ENCODE data around the gene PSTPIP1. TPM values are rescaled to one million over a fixed set of nuclear protein-coding genes. Genes with fewer than 3 reads are reported as not detected.

PSTPIP1 gene
- polyA plus RNA-seq, 6 donors from 2014 or later = 15.6 to 34.1 (median 24.1) TPM

DNA sequence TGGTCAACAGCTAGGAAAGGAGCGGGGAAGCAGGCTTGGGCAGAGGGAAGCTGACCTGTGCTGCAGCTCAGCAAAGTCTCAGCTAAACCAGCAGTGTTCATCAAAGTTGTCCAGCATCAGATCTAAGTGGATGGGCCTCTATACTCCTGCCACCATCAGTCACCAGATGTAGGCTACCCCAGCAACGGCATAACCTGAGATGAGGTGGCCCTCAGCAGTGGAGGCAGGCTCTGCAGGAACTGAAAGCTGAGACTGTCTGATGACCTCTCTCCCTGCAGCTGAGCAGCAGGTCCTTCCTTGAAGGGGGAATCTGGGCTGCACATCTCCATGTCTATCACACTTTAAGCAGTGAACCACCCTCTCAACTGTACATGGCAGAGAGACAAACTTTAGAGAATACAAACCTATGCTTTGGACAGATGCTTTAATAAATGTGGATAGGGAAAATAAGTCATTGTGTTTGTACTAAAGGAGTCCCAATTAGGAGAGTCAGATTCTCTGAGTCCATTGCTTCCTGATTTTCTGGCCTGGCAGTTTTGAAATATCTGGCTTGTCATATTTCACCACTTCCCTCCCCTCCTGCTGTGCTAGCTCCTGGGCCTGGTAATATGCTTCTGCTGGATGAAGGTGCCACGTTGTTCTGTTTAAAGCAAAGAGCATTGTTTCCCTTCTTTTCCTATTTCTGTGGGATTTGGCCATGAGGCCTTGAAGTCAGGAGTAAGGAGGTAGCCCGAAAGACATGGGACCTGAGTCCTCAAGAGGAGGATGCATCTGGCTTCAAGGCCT is 11.1 kb upstream of the PSTPIP1 start:
- peaks cover 0 to 6% of the 10 kb centered on the region in 2 donors for H3K36me3 Mint-ChIP-seq
- DNase-seq (no peak), ATAC-seq (ENCODE audit: low read depth in 2 of 2) (no peak)
- H3K27ac Mint-ChIP-seq = no peak overlapping the region
- H3K4me1 Mint-ChIP-seq = peaks cover 6 to 11% (median 11%) of the 10 kb centered on the region in 3 donors
- no peaks in the 10 kb centered on the region for H3K9me3 Mint-ChIP-seq
- H3K4me3 Mint-ChIP-seq = no peak overlapping the region
- peaks cover 0 to 15% (median 7%) of the 10 kb centered on the region in 3 donors for H3K27me3 Mint-ChIP-seq

DNA sequence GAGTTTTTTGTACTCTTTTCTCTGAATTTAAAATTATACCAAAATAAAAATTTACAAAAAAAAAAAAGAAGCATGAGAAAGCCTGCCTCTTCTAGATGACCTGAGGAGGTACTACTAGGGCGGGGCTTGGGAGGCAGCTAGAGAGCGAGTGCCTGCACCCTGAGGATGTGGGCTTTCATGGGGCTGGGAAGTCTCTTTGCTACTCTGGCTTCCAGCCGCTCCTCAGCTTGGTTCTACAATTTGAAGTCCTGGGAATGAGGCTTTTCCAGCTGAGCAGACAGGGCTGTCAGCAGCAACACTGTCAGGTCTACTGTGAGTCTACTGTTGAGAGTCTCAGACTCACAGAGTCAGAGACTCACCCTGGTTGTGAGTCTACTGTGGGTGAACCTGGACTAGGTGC is 8.2 kb upstream of the PSTPIP1 start:
- Mint-ChIP-seq H3K4me1 (peaks cover 11 to 14% (median 13%) of the 10 kb centered on the region in 3 donors), H3K9me3 (no peaks in the 10 kb centered on the region), H3K27ac (no peak overlapping the region), H3K4me3 (no peak overlapping the region), H3K36me3 (no peaks in the 10 kb centered on the region), H3K27me3 (peaks cover 0 to 9% (median 0%) of the 10 kb centered on the region in 3 donors)
- DNase-seq (no peak), ATAC-seq (ENCODE audit: low read depth in 2 of 2) (no peak)

GRCh38 chr15:76987276-76987675 is 7.7 kb upstream of the PSTPIP1 start:
- H3K36me3 Mint-ChIP-seq = no peaks in the 10 kb centered on the region
- no peak overlapping the region for H3K4me3 Mint-ChIP-seq
- H3K4me1 Mint-ChIP-seq = peaks cover 11 to 14% (median 13%) of the 10 kb centered on the region in 3 donors
- peaks cover 0 to 6% (median 0%) of the 10 kb centered on the region in 3 donors for H3K27me3 Mint-ChIP-seq
- no peak overlapping the region for H3K27ac Mint-ChIP-seq
- DNase-seq (no peak), ATAC-seq (ENCODE audit: low read depth in 2 of 2) (no peak)
- no peaks in the 10 kb centered on the region for H3K9me3 Mint-ChIP-seq

DNA sequence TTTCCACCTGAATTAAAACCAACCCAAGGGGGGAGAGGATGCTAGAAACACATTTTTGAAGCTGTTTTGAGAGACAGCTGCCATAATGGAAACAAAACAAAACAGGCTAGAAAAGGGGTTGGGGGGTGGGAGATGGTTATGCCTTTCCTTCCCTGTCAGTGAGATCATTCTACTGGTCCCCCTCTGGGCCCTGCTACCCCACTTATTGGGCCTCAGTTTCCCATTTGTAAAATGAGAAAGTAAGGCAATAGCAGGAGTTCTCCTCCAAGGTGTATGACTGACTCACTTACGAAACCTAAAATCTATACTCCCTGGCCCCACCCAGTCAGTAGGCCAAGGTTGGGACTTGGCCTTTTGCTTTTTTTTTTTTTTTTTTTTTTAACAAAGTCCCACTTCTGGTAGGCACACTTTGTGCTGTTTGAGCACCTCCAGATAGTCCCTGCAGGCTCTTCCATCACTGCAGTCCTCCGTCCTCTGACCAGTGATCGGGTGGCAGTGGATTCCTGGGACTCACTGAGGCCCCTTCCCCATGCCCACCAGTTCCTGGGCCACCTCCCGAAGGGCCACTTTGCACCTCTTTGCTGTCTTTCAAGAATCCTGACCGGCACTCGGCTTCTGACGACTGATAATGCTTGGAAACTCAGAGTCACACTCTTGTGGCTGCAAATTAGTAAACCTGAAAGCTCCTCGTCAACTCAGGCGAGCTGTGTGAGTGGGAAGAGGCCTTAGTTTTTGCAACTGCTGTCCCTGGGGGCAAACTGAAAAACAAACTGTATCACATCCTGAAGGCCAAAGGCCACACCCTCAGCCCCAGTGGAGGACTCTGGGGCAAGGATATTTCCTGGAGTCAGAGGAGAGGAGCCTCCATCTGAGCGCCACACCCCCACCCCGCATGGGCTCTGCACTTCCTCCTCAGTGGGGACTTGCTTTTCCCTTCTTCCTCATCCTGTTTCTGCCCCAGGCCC is 6.7 kb upstream of the PSTPIP1 start:
- peak overlapping the region in 2 of 6 donors; percentile 53 to 72 for H3K27ac Mint-ChIP-seq
- peaks cover 10 to 15% (median 13%) of the 10 kb centered on the region in 3 donors for H3K4me1 Mint-ChIP-seq
- peak overlapping the region in 3 of 8 donors; percentile 24 to 67 (median 56) for H3K4me3 Mint-ChIP-seq
- no peak for DNase-seq
- peak; percentile 14 to 21 for ATAC-seq (ENCODE audit: low read depth in 2 of 2)
- H3K27me3 Mint-ChIP-seq = no peaks in the 10 kb centered on the region
- no peaks in the 10 kb centered on the region for H3K9me3 Mint-ChIP-seq
- H3K36me3 Mint-ChIP-seq = no peaks in the 10 kb centered on the region

GRCh38 chr15:76988867-76989780 is 5.8 kb upstream of the PSTPIP1 start:
- ATAC-seq (ENCODE audit: low read depth in 2 of 2) (no peak), DNase-seq (no peak)
- no peaks in the 10 kb centered on the region for H3K9me3 Mint-ChIP-seq
- peak overlapping the region in 3 of 8 donors; percentile 24 to 67 (median 56) for H3K4me3 Mint-ChIP-seq
- no peaks in the 10 kb centered on the region for H3K36me3 Mint-ChIP-seq
- H3K27ac Mint-ChIP-seq = peak overlapping the region in 2 of 6 donors; percentile 53 to 72
- H3K4me1 Mint-ChIP-seq = peaks cover 19 to 24% (median 22%) of the 10 kb centered on the region in 3 donors
- H3K27me3 Mint-ChIP-seq = no peaks in the 10 kb centered on the region

DNA sequence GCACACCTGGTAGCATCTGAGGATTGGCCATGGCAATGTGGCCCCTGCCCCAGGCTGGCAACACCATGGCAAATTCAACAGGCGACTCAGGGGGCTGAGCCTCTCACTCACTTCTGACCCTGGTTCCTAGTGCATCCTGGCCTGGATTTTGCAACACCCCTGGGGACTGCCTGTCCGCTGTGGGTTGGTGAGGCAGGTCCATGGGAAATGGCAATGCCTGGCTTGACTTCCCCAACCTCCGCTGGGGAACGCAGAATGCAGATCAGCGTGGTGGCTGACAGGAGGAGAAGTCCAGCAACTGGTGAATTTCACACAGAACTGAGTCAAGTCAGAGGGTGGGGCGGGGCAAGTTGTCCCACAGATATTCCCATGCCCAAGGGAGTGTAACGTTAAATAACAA is 3.9 kb upstream of the PSTPIP1 start:
- H3K4me1 Mint-ChIP-seq = peaks cover 32 to 43% (median 42%) of the 10 kb centered on the region in 3 donors
- H3K36me3 Mint-ChIP-seq = no peaks in the 10 kb centered on the region
- DNase-seq = no peak
- no peak for ATAC-seq (ENCODE audit: low read depth in 2 of 2)
- H3K4me3 Mint-ChIP-seq = peak overlapping the region in 1 of 8 donors; percentile 49
- H3K27ac Mint-ChIP-seq = peak overlapping the region in 1 of 6 donors; percentile 56
- no peaks in the 10 kb centered on the region for H3K27me3 Mint-ChIP-seq
- no peaks in the 10 kb centered on the region for H3K9me3 Mint-ChIP-seq

- no peak for ATAC-seq (ENCODE audit: low read depth in 2 of 2)
- no peak for DNase-seq
- no peaks in the 10 kb centered on the region for H3K36me3 Mint-ChIP-seq
- peak overlapping the region in 1 of 8 donors; percentile 49 for H3K4me3 Mint-ChIP-seq
- H3K4me1 Mint-ChIP-seq = peaks cover 32 to 50% (median 44%) of the 10 kb centered on the region in 3 donors
- H3K27ac Mint-ChIP-seq = peak overlapping the region in 3 of 6 donors; percentile 24 to 66 (median 26)
- no peaks in the 10 kb centered on the region for H3K9me3 Mint-ChIP-seq
- no peaks in the 10 kb centered on the region for H3K27me3 Mint-ChIP-seq
These were observed 2.9 kb upstream of the PSTPIP1 start for GRCh38 chr15:76991741-76992645.

- peak overlapping the region in 7 of 8 donors; percentile 16 to 88 (median 52) for H3K4me3 Mint-ChIP-seq
- ATAC-seq (ENCODE audit: low read depth in 2 of 2) (no peak), DNase-seq (no peak)
- H3K27me3 Mint-ChIP-seq = no peaks in the 10 kb centered on the region
- H3K27ac Mint-ChIP-seq = peak overlapping the region in 5 of 6 donors; percentile 46 to 95 (median 65)
- no peaks in the 10 kb centered on the region for H3K36me3 Mint-ChIP-seq
- H3K9me3 Mint-ChIP-seq = no peaks in the 10 kb centered on the region
- H3K4me1 Mint-ChIP-seq = peaks cover 37 to 61% (median 46%) of the 10 kb centered on the region in 3 donors
These were observed 1.7 kb upstream of the PSTPIP1 start for GRCh38 chr15:76993114-76993725.

DNA sequence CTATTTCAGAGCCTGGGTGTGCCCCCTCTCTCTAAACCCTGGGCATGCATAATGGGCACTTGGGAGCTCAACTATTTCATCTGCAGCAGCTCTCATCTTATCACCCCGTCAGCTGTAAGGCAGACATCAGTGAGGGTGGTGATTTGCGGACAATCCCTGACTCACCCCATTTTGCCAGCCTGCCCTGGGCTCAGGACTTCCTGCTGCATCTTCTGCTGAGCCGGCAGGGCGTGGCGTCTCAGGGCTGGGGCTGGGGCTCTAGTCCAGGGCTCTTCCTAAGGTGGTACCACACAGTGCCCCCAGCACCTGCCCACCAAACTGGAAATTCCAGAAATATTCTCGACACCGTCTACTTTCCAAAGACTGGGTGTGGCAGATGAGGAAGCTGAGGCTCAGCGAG is 925 bp upstream of the PSTPIP1 start:
- H3K27ac Mint-ChIP-seq = peak overlapping the region in 3 of 6 donors; percentile 59 to 95 (median 95)
- no peak for ATAC-seq (ENCODE audit: low read depth in 2 of 2)

DNA sequence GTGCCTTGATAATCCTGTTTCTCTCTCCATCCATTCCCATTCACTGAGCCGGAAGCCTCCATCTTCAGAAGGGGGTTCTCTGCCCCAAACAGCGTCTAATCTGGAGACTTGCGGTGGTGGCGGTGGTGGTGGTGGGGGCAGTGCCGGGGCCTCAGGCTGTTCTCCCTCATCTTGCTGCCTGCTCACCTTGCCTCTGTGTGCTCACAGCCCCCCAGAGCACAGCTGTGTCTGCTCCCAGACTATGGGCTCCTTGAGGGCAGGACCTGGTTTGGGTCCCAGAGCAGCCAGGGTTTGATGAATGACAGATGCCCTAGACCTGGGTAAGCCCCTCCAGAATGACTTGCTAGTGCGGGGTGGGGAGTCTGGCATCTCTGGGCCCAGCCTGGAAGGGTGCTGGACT is 430 bp upstream of the PSTPIP1 start:
- H3K9me3 Mint-ChIP-seq = no peaks in the 10 kb centered on the region
- ATAC-seq (ENCODE audit: low read depth in 2 of 2) (no peak), DNase-seq (no peak)
- peak overlapping the region in 5 of 6 donors; percentile 84 to 95 (median 95) for H3K27ac Mint-ChIP-seq
- no peaks in the 10 kb centered on the region for H3K36me3 Mint-ChIP-seq
- H3K27me3 Mint-ChIP-seq = no peaks in the 10 kb centered on the region
- H3K4me1 Mint-ChIP-seq = peaks cover 35 to 57% (median 42%) of the 10 kb centered on the region in 3 donors
- H3K4me3 Mint-ChIP-seq = peak overlapping the region; percentile 87 to 98 (median 96)

More for the DNA sequence above, 925 bp upstream of the PSTPIP1 start:
- H3K36me3 Mint-ChIP-seq = no peaks in the 10 kb centered on the region
- no peak for DNase-seq
- H3K4me1 Mint-ChIP-seq = peaks cover 36 to 59% (median 38%) of the 10 kb centered on the region in 3 donors
- peak overlapping the region in 7 of 8 donors; percentile 42 to 98 (median 96) for H3K4me3 Mint-ChIP-seq
- H3K27me3 Mint-ChIP-seq = no peaks in the 10 kb centered on the region
- H3K9me3 Mint-ChIP-seq = no peaks in the 10 kb centered on the region

DNA sequence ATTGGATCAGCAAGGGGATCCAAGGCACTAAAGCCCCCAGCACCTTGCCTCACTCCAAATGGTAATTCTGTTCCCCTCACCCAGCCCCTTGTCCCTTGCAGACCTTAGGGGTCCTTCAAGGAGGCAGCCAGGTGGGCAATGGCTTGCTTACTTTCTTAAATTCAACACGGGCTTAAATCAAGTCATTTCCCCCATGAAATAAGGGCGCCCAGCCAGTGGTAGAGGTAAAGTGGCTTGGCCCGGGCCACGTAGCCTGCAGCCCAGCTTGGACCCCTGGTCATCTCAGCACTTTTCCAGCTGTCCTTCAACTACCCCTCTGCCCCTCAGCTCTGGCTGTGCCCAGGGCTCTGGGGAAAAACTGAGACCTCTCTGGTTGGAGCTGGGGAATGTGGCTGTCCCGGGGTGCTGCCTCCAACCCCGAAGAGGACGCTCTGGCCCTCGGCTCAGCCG is 1.2 kb downstream of the PSTPIP1 start:
- no peaks in the 10 kb centered on the region for H3K36me3 Mint-ChIP-seq
- no peaks in the 10 kb centered on the region for H3K27me3 Mint-ChIP-seq
- H3K9me3 Mint-ChIP-seq = no peaks in the 10 kb centered on the region
- peaks cover 38 to 61% (median 51%) of the 10 kb centered on the region in 3 donors for H3K4me1 Mint-ChIP-seq
- DNase-seq (no peak), ATAC-seq (ENCODE audit: low read depth in 2 of 2) (no peak)
- peak overlapping the region in 4 of 6 donors; percentile 93 to 98 (median 95) for H3K27ac Mint-ChIP-seq
- H3K4me3 Mint-ChIP-seq = peak overlapping the region; percentile 87 to 98 (median 96)
